ENCODE measurements around the gene ALK.

ALK gene

GRCh38 chr2:29489568-29489967 lies 431.8 kb downstream of the ALK start:
- no peaks in the 10 kb centered on the region for H3K36me3 ChIP-seq (ENCODE audit: insufficient read depth, low read length)
- 89% methylated on average over 1 of the region's 1 CpG for WGBS
- no peak overlapping the region for H3K27ac ChIP-seq (ENCODE audit: low read depth, low read length)
- no peak overlapping the region for H3K9ac ChIP-seq (ENCODE audit: low read depth, low read length)
- no peaks in the 10 kb centered on the region for H3K4me1 ChIP-seq (ENCODE audit: insufficient read depth, low read length)
- no peaks in the 10 kb centered on the region for H3K9me3 ChIP-seq (ENCODE audit: insufficient read depth, low read depth, low read length)
- H3K4me3 ChIP-seq (ENCODE audit: low read length), result no peak overlapping the region
- no peaks in the 10 kb centered on the region for H3K27me3 ChIP-seq (ENCODE audit: insufficient read depth, low read length)

DNA sequence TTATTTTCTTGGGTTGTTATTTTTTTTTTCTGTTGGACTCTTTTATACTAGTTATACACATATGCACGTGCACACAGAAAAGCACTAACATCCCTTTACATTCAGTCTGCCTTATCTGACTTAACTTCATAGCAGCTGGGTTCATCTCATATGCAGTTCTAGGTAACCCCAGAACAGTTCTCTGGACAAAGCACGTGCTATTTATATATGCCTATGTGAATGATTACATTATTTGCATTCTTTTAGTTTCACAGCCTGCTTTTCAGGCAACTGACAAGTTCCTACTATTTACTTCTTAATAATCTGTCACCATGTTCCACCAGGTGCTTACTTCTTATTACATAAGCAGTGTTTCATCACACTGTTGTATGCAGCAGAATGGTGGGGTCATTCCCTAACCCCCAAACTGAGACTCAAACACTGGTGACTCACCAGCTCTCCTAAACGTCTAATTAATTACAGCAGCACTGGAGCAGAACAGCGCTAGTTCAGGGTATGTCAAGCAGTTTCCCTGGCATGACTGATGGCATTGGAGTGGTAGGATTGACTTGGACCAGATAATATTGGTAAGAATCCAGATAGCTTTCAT lies 433.3 kb downstream of the ALK start:
- Histone ChIP-seq H3K4me1 (ENCODE audit: insufficient read depth, low read length) (no peaks in the 10 kb centered on the region), H3K36me3 (ENCODE audit: insufficient read depth, low read length) (no peaks in the 10 kb centered on the region), H3K4me3 (ENCODE audit: low read length) (no peak overlapping the region), H3K27me3 (ENCODE audit: insufficient read depth, low read length) (no peaks in the 10 kb centered on the region), H3K9me3 (ENCODE audit: insufficient read depth, low read depth, low read length) (no peaks in the 10 kb centered on the region), H3K27ac (ENCODE audit: low read depth, low read length) (no peak overlapping the region), H3K9ac (ENCODE audit: low read depth, low read length) (no peak overlapping the region)
- 97% methylated on average over 3 of the region's 4 CpGs for WGBS

DNA sequence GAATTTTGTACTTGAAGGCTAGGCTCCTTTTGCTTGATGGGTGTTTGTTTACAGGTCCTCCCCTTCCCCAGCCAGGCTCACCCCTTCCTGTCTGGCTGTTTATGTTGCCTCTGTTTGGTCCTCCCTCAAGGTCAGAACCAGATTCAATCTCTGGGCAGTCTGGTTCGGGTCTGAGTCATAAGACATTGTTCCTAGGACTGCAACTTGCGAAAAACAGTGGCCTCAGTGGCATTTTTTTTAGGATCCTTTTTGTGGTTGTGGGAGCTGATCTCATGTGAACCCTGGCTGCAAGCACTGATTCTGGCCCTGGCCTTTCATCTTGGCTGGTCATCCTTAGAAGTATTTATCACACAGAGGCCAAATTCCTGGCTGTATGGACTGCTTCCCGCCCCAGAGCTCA lies 435.8 kb downstream of the ALK start:
- Histone ChIP-seq H3K4me3 (ENCODE audit: low read length) (no peak overlapping the region), H3K36me3 (ENCODE audit: insufficient read depth, low read length) (no peaks in the 10 kb centered on the region), H3K27me3 (ENCODE audit: insufficient read depth, low read length) (no peaks in the 10 kb centered on the region), H3K9ac (ENCODE audit: low read depth, low read length) (no peak overlapping the region), H3K27ac (ENCODE audit: low read depth, low read length) (no peak overlapping the region), H3K9me3 (ENCODE audit: insufficient read depth, low read depth, low read length) (no peaks in the 10 kb centered on the region), H3K4me1 (ENCODE audit: insufficient read depth, low read length) (no peaks in the 10 kb centered on the region)
- WGBS, result 59% methylated on average over 3 of the region's 3 CpGs

GRCh38 chr2:29485117-29485516 lies 436.3 kb downstream of the ALK start:
- Histone ChIP-seq H3K36me3 (ENCODE audit: insufficient read depth, low read length) (no peaks in the 10 kb centered on the region), H3K9ac (ENCODE audit: low read depth, low read length) (no peak overlapping the region), H3K9me3 (ENCODE audit: insufficient read depth, low read depth, low read length) (no peaks in the 10 kb centered on the region), H3K4me3 (ENCODE audit: low read length) (no peak overlapping the region), H3K4me1 (ENCODE audit: insufficient read depth, low read length) (no peaks in the 10 kb centered on the region), H3K27me3 (ENCODE audit: insufficient read depth, low read length) (no peaks in the 10 kb centered on the region), H3K27ac (ENCODE audit: low read depth, low read length) (no peak overlapping the region)

DNA sequence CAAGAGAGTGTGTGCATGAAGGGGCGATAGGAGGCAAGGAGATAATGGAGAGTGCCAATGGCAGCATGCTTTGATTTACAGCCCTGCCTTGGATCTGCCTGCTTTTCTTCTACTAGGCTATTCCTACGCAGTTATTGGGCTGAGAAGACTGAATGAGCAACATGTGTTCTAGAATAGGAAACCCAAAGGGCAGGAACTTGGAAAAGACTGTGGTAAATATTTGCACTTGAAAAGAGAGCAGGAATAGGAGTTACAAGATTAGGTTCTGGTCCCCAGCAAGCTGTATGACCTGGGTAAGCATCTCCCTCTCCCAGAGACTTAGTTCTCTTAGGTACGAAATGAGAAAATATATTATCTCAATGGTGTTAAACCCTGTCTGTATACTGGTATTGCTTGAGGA lies 438.5 kb downstream of the ALK start:
- Histone ChIP-seq H3K36me3 (ENCODE audit: insufficient read depth, low read length) (no peaks in the 10 kb centered on the region), H3K27ac (ENCODE audit: low read depth, low read length) (no peak overlapping the region), H3K27me3 (ENCODE audit: insufficient read depth, low read length) (no peaks in the 10 kb centered on the region), H3K4me1 (ENCODE audit: insufficient read depth, low read length) (no peaks in the 10 kb centered on the region), H3K9me3 (ENCODE audit: insufficient read depth, low read depth, low read length) (no peaks in the 10 kb centered on the region), H3K4me3 (ENCODE audit: low read length) (no peak overlapping the region), H3K9ac (ENCODE audit: low read depth, low read length) (no peak overlapping the region)
- WGBS, result 93% methylated on average over 2 of the region's 3 CpGs

GRCh38 chr2:29482348-29482747 lies 439.0 kb downstream of the ALK start:
- H3K9me3 ChIP-seq (ENCODE audit: insufficient read depth, low read depth, low read length), result no peaks in the 10 kb centered on the region
- H3K36me3 ChIP-seq (ENCODE audit: insufficient read depth, low read length), result no peaks in the 10 kb centered on the region
- H3K4me3 ChIP-seq (ENCODE audit: low read length), result no peak overlapping the region
- H3K4me1 ChIP-seq (ENCODE audit: insufficient read depth, low read length), result no peaks in the 10 kb centered on the region
- no peak overlapping the region for H3K9ac ChIP-seq (ENCODE audit: low read depth, low read length)
- WGBS, result 96% methylated on average over 1 of the region's 2 CpGs
- H3K27me3 ChIP-seq (ENCODE audit: insufficient read depth, low read length), result no peaks in the 10 kb centered on the region
- no peak overlapping the region for H3K27ac ChIP-seq (ENCODE audit: low read depth, low read length)

- H3K9me3 ChIP-seq (ENCODE audit: insufficient read depth, low read depth, low read length), result no peaks in the 10 kb centered on the region
- H3K27ac ChIP-seq (ENCODE audit: low read depth, low read length), result no peak overlapping the region
- H3K4me1 ChIP-seq (ENCODE audit: insufficient read depth, low read length), result no peaks in the 10 kb centered on the region
- H3K36me3 ChIP-seq (ENCODE audit: insufficient read depth, low read length), result no peaks in the 10 kb centered on the region
- 94% methylated on average over 1 of the region's 1 CpG for WGBS
- H3K9ac ChIP-seq (ENCODE audit: low read depth, low read length), result no peak overlapping the region
- H3K27me3 ChIP-seq (ENCODE audit: insufficient read depth, low read length), result no peaks in the 10 kb centered on the region
- no peak overlapping the region for H3K4me3 ChIP-seq (ENCODE audit: low read length)
Measured at GRCh38 chr2:29481313-29481712, 440.1 kb downstream of the ALK start.

- WGBS, result 64% methylated on average over 4 of the region's 4 CpGs
- no peak overlapping the region for H3K27ac ChIP-seq (ENCODE audit: low read depth, low read length)
- H3K27me3 ChIP-seq (ENCODE audit: insufficient read depth, low read length), result no peaks in the 10 kb centered on the region
Measured at GRCh38 chr2:29480426-29480825, 441.0 kb downstream of the ALK start.

DNA sequence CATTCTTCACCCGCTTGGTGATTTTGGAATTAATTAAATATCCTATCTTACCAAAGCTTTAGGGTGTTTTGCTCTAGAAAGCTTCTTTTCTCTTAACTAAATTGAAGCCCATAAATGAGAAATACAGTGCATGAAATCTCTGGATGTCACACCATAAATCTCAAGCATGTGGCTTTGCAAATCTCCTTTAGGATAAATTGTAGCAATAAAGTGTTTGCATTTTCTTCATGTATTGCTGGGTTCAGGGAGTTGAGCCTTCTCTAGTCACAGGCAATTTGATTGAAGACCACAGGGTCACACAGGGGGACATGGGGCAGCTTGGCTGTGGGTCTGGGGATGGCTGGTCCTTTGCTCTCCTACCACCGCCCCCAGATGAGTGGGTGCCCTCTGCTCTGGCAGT lies 442.0 kb downstream of the ALK start:
- 100% methylated on average over 1 of the region's 2 CpGs for WGBS
- no peaks in the 10 kb centered on the region for H3K27me3 ChIP-seq (ENCODE audit: insufficient read depth, low read length)
- H3K9ac ChIP-seq (ENCODE audit: low read depth, low read length), result no peak overlapping the region
- no peaks in the 10 kb centered on the region for H3K36me3 ChIP-seq (ENCODE audit: insufficient read depth, low read length)
- H3K27ac ChIP-seq (ENCODE audit: low read depth, low read length), result no peak overlapping the region
- H3K4me1 ChIP-seq (ENCODE audit: insufficient read depth, low read length), result no peaks in the 10 kb centered on the region
- no peak overlapping the region for H3K4me3 ChIP-seq (ENCODE audit: low read length)
- H3K9me3 ChIP-seq (ENCODE audit: insufficient read depth, low read depth, low read length), result no peaks in the 10 kb centered on the region

More at GRCh38 chr2:29480426-29480825, 441.0 kb downstream of the ALK start:
- Histone ChIP-seq H3K9ac (ENCODE audit: low read depth, low read length) (no peak overlapping the region), H3K4me3 (ENCODE audit: low read length) (no peak overlapping the region), H3K9me3 (ENCODE audit: insufficient read depth, low read depth, low read length) (no peaks in the 10 kb centered on the region), H3K36me3 (ENCODE audit: insufficient read depth, low read length) (no peaks in the 10 kb centered on the region), H3K4me1 (ENCODE audit: insufficient read depth, low read length) (no peaks in the 10 kb centered on the region)

DNA sequence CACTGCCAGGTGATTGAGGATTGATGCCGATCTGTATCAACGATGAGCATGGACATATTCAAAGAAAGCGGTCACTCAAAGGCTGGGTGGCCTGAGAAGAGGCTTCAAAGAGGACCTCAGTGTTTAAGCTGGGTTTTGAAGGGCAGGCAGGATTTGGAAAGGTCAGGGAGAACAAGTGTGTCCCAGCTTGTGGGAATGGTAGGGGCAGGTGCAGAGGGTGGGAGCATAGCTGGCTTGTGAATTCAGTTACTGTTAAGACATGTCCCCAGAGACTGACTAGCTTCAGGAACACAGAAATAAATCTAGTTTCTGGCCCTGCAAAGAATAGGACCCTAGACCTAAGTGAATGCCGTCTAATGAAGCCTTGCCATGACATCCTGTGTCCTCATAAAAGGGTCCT lies 442.7 kb downstream of the ALK start:
- WGBS, result 98% methylated on average over 4 of the region's 4 CpGs
- Histone ChIP-seq H3K27me3 (ENCODE audit: insufficient read depth, low read length) (no peaks in the 10 kb centered on the region), H3K27ac (ENCODE audit: low read depth, low read length) (no peak overlapping the region)

GRCh38 chr2:29477186-29477585 lies 444.2 kb downstream of the ALK start:
- H3K4me1 ChIP-seq (ENCODE audit: insufficient read depth, low read length), result no peaks in the 10 kb centered on the region
- no peaks in the 10 kb centered on the region for H3K27me3 ChIP-seq (ENCODE audit: insufficient read depth, low read length)
- H3K36me3 ChIP-seq (ENCODE audit: insufficient read depth, low read length), result no peaks in the 10 kb centered on the region
- no peak overlapping the region for H3K9ac ChIP-seq (ENCODE audit: low read depth, low read length)
- no peak overlapping the region for H3K27ac ChIP-seq (ENCODE audit: low read depth, low read length)
- no peak overlapping the region for H3K4me3 ChIP-seq (ENCODE audit: low read length)
- H3K9me3 ChIP-seq (ENCODE audit: insufficient read depth, low read depth, low read length), result peaks cover 7% of the 10 kb centered on the region; the same call in 1 of the 2 replicates

More for the DNA sequence above, 442.7 kb downstream of the ALK start:
- Histone ChIP-seq H3K4me3 (ENCODE audit: low read length) (no peak overlapping the region), H3K36me3 (ENCODE audit: insufficient read depth, low read length) (no peaks in the 10 kb centered on the region), H3K9me3 (ENCODE audit: insufficient read depth, low read depth, low read length) (no peaks in the 10 kb centered on the region), H3K9ac (ENCODE audit: low read depth, low read length) (no peak overlapping the region), H3K4me1 (ENCODE audit: insufficient read depth, low read length) (no peaks in the 10 kb centered on the region)

DNA sequence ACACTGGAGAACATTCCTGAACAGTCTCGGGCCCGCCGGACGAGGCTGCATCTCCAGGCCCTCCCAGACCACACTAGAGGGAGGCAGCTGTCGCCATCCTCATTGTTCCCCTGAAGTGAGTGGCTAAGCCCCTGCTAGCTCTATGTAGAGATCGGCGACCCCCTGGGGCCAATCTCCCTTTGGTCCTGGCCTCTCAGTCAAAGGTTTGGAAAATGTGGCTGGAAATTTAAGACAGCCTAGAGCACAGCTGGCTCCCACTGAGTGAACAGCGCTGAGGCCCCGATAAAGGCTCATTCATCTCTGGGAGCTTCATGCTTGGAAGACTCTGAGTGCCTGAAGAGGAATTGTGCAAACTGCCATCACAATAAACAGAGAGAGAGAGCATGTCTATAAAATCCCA lies 445.9 kb downstream of the ALK start:
- no peaks in the 10 kb centered on the region for H3K36me3 ChIP-seq (ENCODE audit: insufficient read depth, low read length)
- H3K27ac ChIP-seq (ENCODE audit: low read depth, low read length), result no peak overlapping the region
- no peaks in the 10 kb centered on the region for H3K4me1 ChIP-seq (ENCODE audit: insufficient read depth, low read length)
- H3K4me3 ChIP-seq (ENCODE audit: low read length), result no peak overlapping the region
- no peak overlapping the region for H3K9ac ChIP-seq (ENCODE audit: low read depth, low read length)
- no peaks in the 10 kb centered on the region for H3K27me3 ChIP-seq (ENCODE audit: insufficient read depth, low read length)
- WGBS, result 92% methylated on average over 9 of the region's 9 CpGs
- H3K9me3 ChIP-seq (ENCODE audit: insufficient read depth, low read depth, low read length), result peaks cover 11% of the 10 kb centered on the region; the same call in 1 of the 2 replicates

Data from HUES64 (cell line).